IPS DF 19.7 (cell line): ENCODE results near the gene CNTN5.

Source experiments
- DNase-seq: peaks from one replicate; pipeline ENCODE4 v3.0.0-alpha.2; 2013; ENCODE audit warnings: low read depth, low spot score

The CNTN5 gene

GRCh38 chr11:99916078-99916477 lies 895.3 kb downstream of the CNTN5 start:
- DNase-seq: no peak

- DNase-seq: no peak
Observed at GRCh38 chr11:99918761-99919160, 898.0 kb downstream of the CNTN5 start.

- DNase-seq: no peak
Observed at GRCh38 chr11:99920956-99921355, 900.2 kb downstream of the CNTN5 start.

DNA sequence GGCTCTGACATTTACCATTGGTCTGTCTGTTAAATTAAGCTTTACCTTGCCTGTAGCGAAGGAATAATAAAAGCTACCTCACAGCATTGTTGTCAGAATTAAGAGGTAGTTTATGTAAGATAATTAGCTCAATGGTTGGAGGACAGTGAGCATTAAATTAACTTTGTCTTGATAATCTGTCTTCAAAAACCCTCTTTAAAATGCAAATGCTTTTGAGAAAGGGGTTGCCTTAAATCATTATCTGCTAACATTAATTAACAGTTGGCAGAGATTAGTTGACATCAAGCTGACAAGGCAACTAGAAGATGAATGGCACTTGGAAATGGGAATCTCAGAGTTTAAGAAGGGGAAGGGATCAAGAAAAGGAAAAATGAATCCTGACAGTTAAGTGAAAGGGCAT lies 905.2 kb downstream of the CNTN5 start:
- DNase-seq: no peak

DNA sequence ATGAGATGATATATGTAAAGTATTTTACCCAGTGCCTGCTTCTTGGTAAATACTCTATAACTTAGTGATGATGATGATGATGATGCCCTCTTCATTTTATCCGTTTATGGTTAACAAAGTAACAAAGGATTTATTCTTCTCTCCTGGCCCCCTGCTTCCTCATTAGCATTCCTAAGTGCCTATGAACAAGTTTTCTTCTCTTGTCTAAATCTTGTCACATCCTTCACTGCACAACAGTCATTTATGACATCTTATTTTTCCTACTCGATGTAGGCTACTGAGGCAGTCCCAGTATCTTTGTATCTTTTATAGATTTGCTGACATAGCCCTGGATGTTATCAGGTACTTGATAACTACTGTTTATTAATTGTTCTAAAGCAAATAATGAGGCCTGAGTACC lies 911.9 kb downstream of the CNTN5 start:
- DNase-seq: no peak

GRCh38 chr11:99934008-99934407 lies 913.3 kb downstream of the CNTN5 start:
- DNase-seq: no peak

DNA sequence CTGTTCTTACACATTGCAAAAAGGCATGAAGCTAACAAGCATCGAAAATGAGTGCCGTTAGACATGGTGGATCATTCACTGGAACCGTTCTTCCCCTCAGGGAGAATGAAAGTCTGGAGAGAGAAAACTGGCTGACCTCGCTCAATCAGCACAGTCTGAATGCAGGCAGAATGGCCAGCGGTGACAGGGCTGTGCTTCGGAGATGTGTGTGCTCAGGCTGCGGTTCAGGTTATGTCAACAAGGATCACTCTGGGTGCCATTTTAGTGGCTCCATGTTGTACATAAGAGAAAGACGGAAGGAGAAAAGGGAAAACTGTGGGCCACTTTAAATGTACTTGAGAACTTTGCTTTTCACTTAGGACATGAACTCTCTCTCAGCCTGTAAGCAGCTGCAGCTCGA lies 916.6 kb downstream of the CNTN5 start:
- no peak for DNase-seq

DNA sequence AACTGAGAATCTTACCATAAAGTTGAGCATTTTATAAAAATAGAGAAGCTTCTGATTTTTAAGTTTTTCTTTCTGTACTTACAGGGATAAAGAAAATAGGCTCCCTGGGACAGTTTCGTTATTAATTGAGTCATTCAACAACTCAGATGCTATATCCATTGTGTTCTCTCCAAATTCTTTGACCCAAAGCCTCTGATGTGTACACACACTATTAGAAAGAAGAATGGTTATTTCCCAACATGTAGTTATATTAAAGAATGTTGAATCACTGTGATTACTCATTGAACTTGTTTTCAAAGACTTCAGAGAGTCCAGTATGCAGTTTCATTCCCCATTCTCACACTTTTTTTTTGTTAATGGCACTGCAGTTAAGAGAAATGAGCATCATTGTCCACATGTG lies 932.1 kb downstream of the CNTN5 start:
- no peak for DNase-seq

- DNase-seq: no peak
Observed at GRCh38 chr11:99960536-99960935, 939.8 kb downstream of the CNTN5 start.

GRCh38 chr11:99968336-99968735 lies 947.6 kb downstream of the CNTN5 start:
- DNase-seq: no peak

DNA sequence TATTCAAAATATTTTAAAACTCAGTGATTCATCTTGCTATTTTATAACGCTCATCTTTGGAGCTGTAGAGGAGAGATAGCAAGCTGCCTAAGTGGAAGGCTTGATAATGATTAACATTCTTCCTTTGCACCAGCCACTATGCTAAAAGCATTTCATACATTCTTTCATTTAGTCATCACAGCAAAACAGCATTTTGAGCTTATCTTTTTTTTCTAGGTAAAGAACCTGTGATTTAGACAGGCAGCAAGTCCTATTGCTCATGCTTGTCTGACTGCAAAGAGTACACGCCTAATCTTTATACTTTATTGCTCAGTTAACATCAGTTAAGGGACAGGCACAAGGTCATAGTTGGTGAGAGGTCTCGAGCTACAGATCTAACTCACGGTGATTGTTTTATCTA lies 953.2 kb downstream of the CNTN5 start:
- DNase-seq: no peak

DNA sequence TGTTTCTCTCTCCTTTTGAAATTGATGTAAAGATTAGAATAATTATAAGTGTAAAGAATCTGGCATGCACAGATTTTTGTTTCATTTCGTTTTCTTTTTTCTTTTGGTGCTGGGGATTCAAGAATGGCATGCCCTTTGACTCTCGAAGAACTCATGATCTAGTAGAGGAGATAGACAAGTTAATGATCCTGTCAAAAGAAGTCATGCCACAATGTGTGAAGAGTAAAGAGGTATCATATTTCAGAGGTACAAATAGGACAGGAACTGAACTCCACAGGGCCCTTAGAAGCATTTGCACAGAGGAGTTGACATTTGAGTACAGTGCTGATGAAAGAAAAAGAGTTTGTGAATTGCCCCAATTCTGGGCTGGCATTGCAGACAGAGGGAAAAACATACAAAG lies 958.3 kb downstream of the CNTN5 start:
- DNase-seq: no peak

DNA sequence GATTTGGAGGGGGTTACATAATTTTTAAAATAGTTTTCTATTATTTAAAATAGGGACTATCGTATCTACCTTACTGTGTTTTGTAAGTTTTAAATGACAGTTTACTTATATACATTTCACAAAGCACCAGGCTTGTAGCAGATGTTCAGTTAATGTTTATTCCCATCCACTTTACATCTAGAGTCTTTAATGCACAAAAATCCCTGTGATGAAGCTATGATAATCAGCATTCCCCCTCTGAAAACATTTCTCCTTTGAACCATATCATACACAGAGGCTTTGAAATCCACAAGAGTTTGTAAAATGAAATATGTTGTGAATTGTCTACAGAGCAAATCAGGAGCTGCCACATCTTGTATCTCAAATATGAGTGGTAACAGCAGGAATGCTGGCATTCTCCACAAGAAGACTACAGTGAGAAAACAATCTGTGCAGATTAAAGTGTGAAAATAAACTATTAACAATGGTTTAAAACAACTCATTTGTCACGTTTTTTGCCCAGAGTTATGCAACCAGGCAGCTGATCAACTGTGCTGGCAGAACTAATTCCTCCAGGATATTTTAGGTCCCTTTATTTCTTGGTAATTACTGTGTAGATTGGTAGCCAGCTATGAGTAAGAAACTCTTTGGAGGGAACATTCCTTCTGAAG lies 967.2 kb downstream of the CNTN5 start:
- no peak for DNase-seq

GRCh38 chr11:99988471-99988837 lies 967.7 kb downstream of the CNTN5 start:
- no peak for DNase-seq

DNA sequence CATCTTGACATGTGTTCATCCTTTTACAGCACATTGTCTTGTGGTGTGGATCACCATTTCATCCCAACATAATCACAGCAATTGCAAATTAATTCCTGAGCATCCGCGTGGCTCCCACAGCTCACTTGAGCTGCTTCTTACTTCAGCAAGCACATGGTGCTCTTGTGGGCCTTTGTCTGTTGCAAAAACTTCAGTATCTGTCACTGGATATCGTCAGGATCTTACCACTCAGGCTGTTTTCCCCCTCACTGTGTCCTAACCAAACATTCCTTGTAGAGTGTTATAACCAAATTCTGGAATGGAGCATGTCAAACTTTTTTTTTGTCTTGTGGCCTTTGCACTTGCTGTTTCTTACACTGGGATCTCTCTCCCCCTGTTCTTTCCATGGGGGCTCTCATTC lies 983.2 kb downstream of the CNTN5 start:
- no peak for DNase-seq

DNA sequence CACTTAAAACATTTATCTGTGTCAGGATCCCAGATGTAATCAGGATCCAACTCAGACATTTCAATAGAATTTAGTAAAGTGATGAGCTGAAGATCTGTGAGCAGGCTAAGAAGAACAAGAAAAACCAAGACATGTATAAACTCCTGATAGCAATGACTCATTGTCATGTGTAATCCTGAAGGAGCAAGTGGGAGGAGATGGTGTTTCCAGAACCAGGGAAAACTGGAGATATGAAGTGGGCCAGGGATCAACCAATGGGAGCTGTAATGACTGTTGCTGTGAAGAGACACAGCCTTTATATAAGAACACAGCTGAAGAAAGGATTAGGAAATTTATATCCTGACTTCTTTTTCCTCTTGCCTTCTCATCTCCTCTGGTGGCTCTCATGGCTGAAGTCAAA lies 983.8 kb downstream of the CNTN5 start:
- DNase-seq: no peak

DNA sequence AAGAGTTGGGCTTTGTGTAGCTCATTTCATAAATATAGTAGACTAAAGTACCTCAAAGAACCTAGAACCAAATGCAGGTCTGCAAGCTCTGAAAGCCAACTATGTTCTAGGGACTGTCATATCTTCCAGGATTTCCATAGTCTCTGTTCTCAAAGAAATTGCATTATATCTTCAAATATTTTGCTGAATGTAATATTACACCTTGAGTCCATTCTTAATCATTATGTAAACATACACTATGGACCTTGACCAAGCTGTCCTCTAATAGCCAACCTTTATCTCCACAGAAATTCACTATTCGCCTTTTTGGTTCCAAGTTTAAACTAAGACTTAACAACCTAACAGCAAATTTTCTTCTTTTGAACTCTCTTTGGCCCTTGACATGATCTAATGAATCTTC lies 987.7 kb downstream of the CNTN5 start:
- no peak for DNase-seq

- no peak for DNase-seq
Observed at GRCh38 chr11:100009728-100010127, 989.0 kb downstream of the CNTN5 start.

- DNase-seq: peak; percentile 33
Observed at GRCh38 chr11:100010393-100010792, 989.6 kb downstream of the CNTN5 start.

- no peak for DNase-seq
Observed at GRCh38 chr11:100011697-100012096, 990.9 kb downstream of the CNTN5 start.

- no peak for DNase-seq
Observed at GRCh38 chr11:100013011-100013410, 992.3 kb downstream of the CNTN5 start.

- no peak for DNase-seq
Observed at GRCh38 chr11:100031973-100032372, 1011.2 kb downstream of the CNTN5 start.

- no peak for DNase-seq
Observed at GRCh38 chr11:100061006-100061405, 1040.3 kb downstream of the CNTN5 start.

GRCh38 chr11:100066399-100066798 lies 1045.7 kb downstream of the CNTN5 start:
- DNase-seq: no peak
